ENCODE measurements around the gene MSI2. TPM values are rescaled to one million over a fixed set of nuclear protein-coding genes. Genes with fewer than 3 reads are reported as not detected.

Gene MSI2
- polyA plus RNA-seq, 1 of the 3 experiments (the other 2 are of a cell fraction) = 24.1 TPM

- POLR2A ChIA-PET = no interaction called here
- WGBS (ENCODE audit: low lambda C conversion rate) = 96% methylated on average over 4 of the region's 4 CpGs
- no peak overlapping the region for H3K27ac ChIP-seq (ENCODE audit: low read depth in 2 of 2, low read length in 1 of 2)
Observed at GRCh38 chr17:57344261-57344660, 87.9 kb downstream of the MSI2 start.

GRCh38 chr17:57349541-57350247, 93.4 kb downstream of the MSI2 start:
- no peaks in the 10 kb centered on the region for H3K27me3 ChIP-seq (ENCODE audit: insufficient read depth)
- peaks cover 0 to 33% of the 10 kb centered on the region in 2 experiments; a peak in 2 of 4 replicates for H3K4me1 ChIP-seq (ENCODE audit: control insufficient read depth in 1 of 2, insufficient read depth in 2 of 2, low read depth in 1 of 2, low read length in 1 of 2)
- no peaks in the 10 kb centered on the region for H3K9me2 ChIP-seq
- peaks cover 0 to 17% of the 10 kb centered on the region in 2 experiments for H3K36me3 ChIP-seq (replicated peaks in 1 of 2; ENCODE audit: control insufficient read depth in 1 of 2, insufficient read depth in 2 of 2, low read length in 1 of 2)
- no peak overlapping the region for H2AFZ ChIP-seq (ENCODE audit: low read depth)
- no peaks in the 10 kb centered on the region for H4K20me1 ChIP-seq (ENCODE audit: insufficient read depth)
- no peaks in the 10 kb centered on the region for H3K9me3 ChIP-seq
- 90% methylated on average over 3 of the region's 3 CpGs for WGBS (ENCODE audit: low lambda C conversion rate)
- H3K9ac ChIP-seq = no peak overlapping the region
- no peak overlapping the region for H3K4me2 ChIP-seq
- POLR2A ChIA-PET = interaction anchor here (1.2 kb wide), 1 partner anchor 71 kb away, joined by 3 read pairs; no protein-coding TSS in a partner anchor
- H3K79me2 ChIP-seq (ENCODE audit: insufficient read depth) = no peaks in the 10 kb centered on the region
- peaks cover 3% of the 10 kb centered on the region for H3F3A ChIP-seq (replicated peaks; ENCODE audit: insufficient read depth)
- H3K4me3 ChIP-seq (ENCODE audit: low read depth in 2 of 2, low read length in 1 of 2) = no peak overlapping the region
- H3K27ac ChIP-seq (ENCODE audit: low read depth in 2 of 2, low read length in 1 of 2) = peak overlapping the region in 1 of 2 experiments; percentile 90; a peak in 2 of 4 replicates
- DNase-seq = peak; percentile 40
- CTCF ChIA-PET = interaction anchor here (0.8 to 2.1 kb wide), 11 partner anchors 8 to 433 kb away, joined by 3 to 11 read pairs (median 4); no protein-coding TSS in a partner anchor
- TF ChIP-seq NFIC (IDR thresholded peaks at IDR 0.05; ENCODE audit: borderline replicate concordance) = no peak
- TF ChIP-seq TAF1 (IDR thresholded peaks at IDR 0.05; ENCODE audit: borderline replicate concordance, low read depth, low read length) = no peak
- no peak for TF ChIP-seq EZH2phosphoT487 (IDR thresholded peaks at IDR 0.05; ENCODE audit: borderline replicate concordance, low read depth)
- peak; percentile 9 for TF ChIP-seq CHD2 (IDR thresholded peaks at IDR 0.05; ENCODE audit: low read length, partially characterized antibody)
- TF ChIP-seq MEF2A (IDR thresholded peaks at IDR 0.05; ENCODE audit: borderline replicate concordance, low read depth) = no peak
- TF ChIP-seq FOXM1 (IDR thresholded peaks at IDR 0.05; ENCODE audit: low read depth) = no peak
- TF ChIP-seq GABPA (IDR thresholded peaks at IDR 0.05; ENCODE audit: low read depth) = no peak
- TF ChIP-seq RFX5 (IDR thresholded peaks at IDR 0.05; ENCODE audit: low read length) = no peak
- TF ChIP-seq ELF1 (IDR thresholded peaks at IDR 0.05) = no peak
- TF ChIP-seq MAX (IDR thresholded peaks at IDR 0.05; ENCODE audit: low read depth) = no peak
- no peak for TF ChIP-seq FOSL2 (IDR thresholded peaks at IDR 0.05; ENCODE audit: borderline replicate concordance, low read depth)
- no peak for TF ChIP-seq IRF3 (IDR thresholded peaks at IDR 0.05; ENCODE audit: low read depth, low read length)
- no peak for TF ChIP-seq POLR2AphosphoS5 (IDR thresholded peaks at IDR 0.05; ENCODE audit: low read depth, low read length)
- peak; percentile 28; the same call in 1 of the 2 replicates for TF ChIP-seq GATA2 (CRISPR knock-in tag; IDR thresholded peaks at IDR 0.05)
- TF ChIP-seq NRF1 (IDR thresholded peaks at IDR 0.05; ENCODE audit: low read depth, low read length) = no peak
- no peak for TF ChIP-seq TCF12 (IDR thresholded peaks at IDR 0.05)

More at GRCh38 chr17:57344261-57344660, 87.9 kb downstream of the MSI2 start:
- H3K4me1 ChIP-seq (ENCODE audit: control insufficient read depth in 1 of 2, insufficient read depth in 2 of 2, low read depth in 1 of 2, low read length in 1 of 2) = peaks cover 0 to 37% of the 10 kb centered on the region in 2 experiments; a peak in 2 of 4 replicates
- H3K9me3 ChIP-seq = no peaks in the 10 kb centered on the region
- TF ChIP-seq MEF2A (IDR thresholded peaks at IDR 0.05; ENCODE audit: borderline replicate concordance, low read depth) = no peak
- TF ChIP-seq EP300 (IDR thresholded peaks at IDR 0.05; ENCODE audit: borderline replicate concordance in 1 of 2, low read depth in 1 of 2, low read length in 1 of 2) = no peak
- no peak for TF ChIP-seq NRF1 (IDR thresholded peaks at IDR 0.05; ENCODE audit: low read depth, low read length)
- no peak for TF ChIP-seq FOSL2 (IDR thresholded peaks at IDR 0.05; ENCODE audit: borderline replicate concordance, low read depth)
- TF ChIP-seq CHD2 (IDR thresholded peaks at IDR 0.05; ENCODE audit: low read length, partially characterized antibody) = no peak
- no peak for TF ChIP-seq CTCF (IDR thresholded peaks at IDR 0.05)
- TF ChIP-seq TEAD4 (IDR thresholded peaks at IDR 0.05; ENCODE audit: borderline replicate concordance, insufficient read depth) = no peak
- no peak for TF ChIP-seq SIN3A (IDR thresholded peaks at IDR 0.05; ENCODE audit: borderline replicate concordance, low read depth, low read length)
- no peak for TF ChIP-seq RAD21 (IDR thresholded peaks at IDR 0.05; ENCODE audit: low read length)
- TF ChIP-seq FOXJ3 (CRISPR knock-in tag; IDR thresholded peaks at IDR 0.05) = no peak
- TF ChIP-seq TAF1 (IDR thresholded peaks at IDR 0.05; ENCODE audit: borderline replicate concordance, low read depth, low read length) = no peak
- no peak for TF ChIP-seq MAX (IDR thresholded peaks at IDR 0.05; ENCODE audit: low read depth)
- no peak for TF ChIP-seq TCF12 (IDR thresholded peaks at IDR 0.05)
- H2AFZ ChIP-seq (ENCODE audit: low read depth) = no peak overlapping the region
- H3K36me3 ChIP-seq (replicated peaks in 1 of 2; ENCODE audit: control insufficient read depth in 1 of 2, insufficient read depth in 2 of 2, low read length in 1 of 2) = peaks cover 0 to 18% of the 10 kb centered on the region in 2 experiments
- no peak for DNase-seq
- no peaks in the 10 kb centered on the region for H3K79me2 ChIP-seq (ENCODE audit: insufficient read depth)
- H3K4me3 ChIP-seq (ENCODE audit: low read depth in 2 of 2, low read length in 1 of 2) = no peak overlapping the region
- CTCF ChIA-PET = no interaction called here
- no peak overlapping the region for H3K4me2 ChIP-seq
- no peak overlapping the region for H3K9ac ChIP-seq
- H3K27me3 ChIP-seq (ENCODE audit: insufficient read depth) = no peaks in the 10 kb centered on the region
- H3F3A ChIP-seq (replicated peaks; ENCODE audit: insufficient read depth) = no peaks in the 10 kb centered on the region
- no peaks in the 10 kb centered on the region; the same call in 1 of the 2 replicates for H4K20me1 ChIP-seq (ENCODE audit: insufficient read depth)
- no peaks in the 10 kb centered on the region for H3K9me2 ChIP-seq
